ENCODE measurements around the gene NEXN.

- TF ChIP-seq POLR2A (IDR thresholded peaks at IDR 0.05) (no peak), CTCF (IDR thresholded peaks at IDR 0.05) (no peak)
Observed at GRCh38 chr1:77906019-77906545, 17.7 kb downstream of the NEXN start.

Data from heart left ventricle (tissue), 13 donors.